ENCODE measurements around the gene AHNAK.
"Not testable (repeated sequence)": the region's sequence is repeated elsewhere in the genome, so short reads cannot be mapped to it uniquely, and the experiment has no call there.

The AHNAK gene

GRCh38 chr11:62458212-62459002, 88.2 kb downstream of the AHNAK start:
- DNase-seq: no peak

GRCh38 chr11:62457478-62457877, 89.1 kb downstream of the AHNAK start:
- DNase-seq: no peak

DNA sequence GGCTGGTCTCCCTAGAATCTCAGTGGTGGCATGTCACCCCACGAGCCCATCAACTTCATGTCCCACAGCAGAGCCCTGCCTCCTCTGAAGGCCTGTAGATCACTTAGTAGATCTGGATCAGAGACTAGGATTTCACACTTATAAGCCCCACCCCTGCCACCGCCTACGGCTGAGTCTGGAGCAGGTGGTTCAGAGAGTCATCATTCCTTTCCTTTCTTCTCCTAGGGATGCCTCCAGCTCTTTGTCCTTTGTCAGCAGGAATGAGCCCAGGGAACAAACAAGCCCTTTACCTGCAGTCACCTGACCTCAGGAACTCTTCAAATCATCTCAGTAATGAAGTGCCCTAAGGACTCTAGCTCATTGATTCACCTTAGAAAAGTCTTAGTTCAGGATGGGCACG, 90.0 kb downstream of the AHNAK start:
- no peak for DNase-seq

GRCh38 chr11:62452839-62453468, 93.7 kb downstream of the AHNAK start:
- DNase-seq: no peak

- no peak for DNase-seq
These were observed 94.3 kb downstream of the AHNAK start for GRCh38 chr11:62452261-62452660.

DNA sequence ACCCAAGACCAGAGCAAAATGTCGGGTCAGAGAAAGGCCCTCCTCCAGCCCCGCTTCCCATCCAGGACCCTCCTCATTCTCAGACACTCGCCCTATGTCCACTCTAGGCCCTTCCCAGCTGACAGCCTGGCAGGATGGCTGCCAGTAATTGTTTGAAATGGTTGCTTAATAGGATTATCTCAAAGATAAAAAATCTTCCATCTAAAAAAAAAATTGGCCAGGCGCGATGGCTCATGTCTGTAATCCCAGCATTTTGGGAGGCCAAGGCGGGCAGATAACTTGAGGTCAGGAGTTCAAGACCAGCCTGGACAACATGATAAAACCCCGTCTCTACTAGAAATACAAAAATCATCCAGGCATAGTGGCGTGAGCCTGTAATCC, 95.4 kb downstream of the AHNAK start:
- DNase-seq: no peak

- no peak for DNase-seq
These were observed 95.9 kb downstream of the AHNAK start for GRCh38 chr11:62450543-62451240.

- not testable (repeated sequence) for DNase-seq
These were observed 96.7 kb downstream of the AHNAK start for GRCh38 chr11:62449912-62450311.

DNA sequence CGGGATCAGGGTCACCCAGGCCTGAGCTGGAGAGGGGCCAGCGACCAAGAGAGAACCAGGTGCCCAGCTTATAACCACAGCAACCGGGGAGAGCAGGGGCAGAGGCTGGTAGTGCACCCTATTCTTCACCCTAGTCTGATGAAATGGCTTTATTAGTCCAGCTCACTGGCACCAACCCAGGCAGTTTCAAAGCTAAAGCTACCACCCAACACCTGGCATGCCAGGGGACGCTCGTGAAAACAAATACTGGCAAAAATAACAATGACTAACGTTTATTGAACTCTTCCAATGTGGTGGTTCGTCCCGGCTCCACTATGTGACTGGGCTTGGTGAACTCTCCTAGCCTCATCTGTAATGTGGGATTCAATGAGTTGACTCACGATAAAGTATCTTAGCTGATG, 97.2 kb downstream of the AHNAK start:
- no peak for DNase-seq

DNA sequence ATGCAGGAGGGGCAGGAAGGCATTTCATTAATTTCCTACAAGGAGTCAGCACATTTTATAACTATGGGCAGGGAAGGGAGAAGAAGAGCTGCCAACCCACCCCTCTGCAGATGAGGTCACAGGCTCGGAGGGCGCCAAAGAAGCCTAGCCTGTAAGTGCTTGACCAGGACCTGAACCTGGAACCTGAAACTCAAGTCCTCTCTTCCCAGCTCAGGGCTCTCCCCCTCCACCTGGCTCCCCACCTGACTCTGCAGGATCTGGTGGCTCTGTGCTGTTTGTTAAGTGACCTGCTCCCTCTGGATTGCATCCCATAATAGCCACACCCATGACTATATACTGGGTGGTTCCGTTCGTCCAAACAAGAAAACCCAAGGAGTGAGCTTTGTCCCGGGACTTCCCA, 100.5 kb downstream of the AHNAK start:
- DNase-seq: no peak

DNA sequence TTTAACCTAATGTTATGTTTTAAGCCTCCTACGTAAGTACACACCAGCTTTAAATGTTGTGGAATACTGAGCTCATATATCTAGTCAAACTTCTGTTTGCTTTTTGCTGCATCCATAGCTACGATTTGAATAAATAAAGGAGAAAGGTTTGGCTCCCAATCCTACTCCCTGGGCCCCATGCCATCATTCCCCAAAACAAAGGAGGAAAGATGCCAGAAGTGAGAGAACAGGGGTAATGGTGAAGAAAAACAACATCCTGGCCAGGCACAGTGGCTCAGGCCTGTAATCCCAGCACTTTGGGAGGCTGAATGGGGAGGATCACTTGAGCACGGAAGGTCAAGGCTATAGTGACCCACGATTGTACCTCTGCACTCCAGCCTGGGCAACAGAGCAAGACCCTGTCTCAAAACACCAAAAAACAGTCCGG, 101.3 kb downstream of the AHNAK start:
- no peak for DNase-seq

GRCh38 chr11:62444835-62445234, 101.8 kb downstream of the AHNAK start:
- DNase-seq: no peak

- DNase-seq: peak in 2 of 5 experiments; percentile 8 to 37
These were observed 102.3 kb downstream of the AHNAK start for GRCh38 chr11:62444236-62444833.

DNA sequence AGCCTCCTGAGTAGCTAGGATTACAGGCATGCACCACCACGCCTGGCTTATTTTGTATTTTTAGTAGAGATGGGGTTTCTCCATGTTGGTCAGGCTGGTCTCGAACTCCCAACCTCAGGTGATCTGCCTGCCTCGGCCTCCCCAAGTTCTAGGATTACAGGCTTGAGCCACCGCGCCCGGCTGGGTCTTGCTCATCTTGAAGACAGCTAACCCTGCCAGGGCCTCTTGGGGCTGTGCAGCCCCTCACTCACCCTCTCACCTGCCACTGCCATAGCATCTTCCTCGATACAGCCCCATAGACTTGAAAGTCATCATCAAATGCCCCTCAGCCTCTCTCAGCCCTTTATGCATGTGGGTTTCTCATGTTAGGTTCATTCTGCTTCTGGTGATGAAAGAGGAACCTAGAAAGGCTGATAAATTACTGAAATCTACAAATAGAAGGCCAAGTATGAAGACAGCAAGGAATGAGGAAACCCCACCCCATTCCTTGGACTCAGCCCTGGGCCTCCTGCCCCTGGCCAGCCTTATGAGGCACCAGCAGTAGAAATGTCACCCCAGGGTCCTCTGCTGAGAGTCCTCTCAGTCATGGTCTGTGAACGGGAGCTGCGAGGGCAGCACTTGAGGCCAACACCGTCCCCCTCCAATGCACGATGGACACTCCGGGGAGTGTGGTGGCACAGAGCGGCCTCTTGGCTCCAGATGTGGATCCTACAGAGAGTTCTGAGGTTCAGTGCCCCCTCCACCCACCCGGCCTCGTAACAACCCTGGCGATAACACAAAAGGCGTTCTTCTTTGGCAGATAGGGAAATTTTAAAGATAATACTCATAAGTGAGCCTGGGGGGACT, 103.0 kb downstream of the AHNAK start:
- no peak for DNase-seq

DNA sequence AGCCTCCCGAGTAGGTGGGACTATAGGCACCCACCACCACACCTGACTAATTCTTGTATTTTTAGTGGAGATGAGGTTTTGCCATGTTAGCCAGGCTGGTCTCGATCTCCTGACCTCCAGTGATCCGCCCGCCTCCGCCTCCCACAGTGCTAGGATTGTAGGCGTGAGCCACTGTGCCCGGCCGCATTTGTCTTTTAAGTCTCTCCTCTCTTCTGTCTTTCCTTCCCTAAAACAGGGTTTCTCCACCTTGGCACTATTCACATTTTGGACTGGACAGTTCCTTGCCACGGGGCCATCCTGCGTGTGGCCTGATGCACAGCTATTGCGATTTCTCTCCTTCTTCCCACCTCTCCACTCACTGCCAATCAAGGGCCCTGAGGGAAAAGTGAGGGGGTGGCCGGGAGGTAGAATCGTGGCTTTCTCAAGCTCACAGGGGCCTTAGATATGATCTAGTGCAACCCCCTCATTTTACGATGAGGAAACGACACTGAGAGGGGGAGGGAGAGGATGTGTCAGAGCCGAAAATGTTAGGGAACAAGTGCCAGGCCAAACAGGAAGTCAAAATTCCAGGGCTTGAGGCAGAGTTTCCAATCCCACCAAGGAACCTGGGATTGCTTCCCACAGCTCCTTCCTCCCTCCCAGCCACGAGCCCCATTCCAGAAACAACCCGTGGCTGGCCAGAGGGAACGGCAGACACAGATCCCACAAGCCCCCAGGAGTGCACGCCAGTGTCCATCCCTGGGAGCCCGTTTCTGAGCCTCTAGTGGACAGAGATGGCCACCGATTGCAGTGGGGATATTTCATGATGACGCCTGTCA, 106.6 kb downstream of the AHNAK start:
- no peak for DNase-seq

DNA sequence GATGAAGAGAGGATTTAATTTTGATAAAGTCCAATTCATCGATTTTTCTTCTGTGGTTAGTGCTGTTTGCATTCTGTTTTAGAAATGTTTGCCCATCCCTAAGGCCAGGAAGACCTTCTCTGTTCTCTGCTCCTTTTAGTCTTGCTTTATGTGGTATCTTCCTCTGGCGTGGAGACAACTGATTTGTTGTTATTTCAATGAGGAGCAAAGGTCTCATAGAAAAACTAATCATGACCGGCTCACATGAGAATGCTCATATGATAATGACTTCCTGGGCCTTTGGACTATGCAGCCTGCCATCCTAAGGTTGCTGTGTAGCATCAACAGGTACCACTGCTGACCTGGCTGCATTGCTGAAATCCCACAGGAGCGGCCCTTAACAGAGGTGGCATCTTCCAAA, 108.0 kb downstream of the AHNAK start:
- DNase-seq: no peak

GRCh38 chr11:62437616-62438015, 109.0 kb downstream of the AHNAK start:
- DNase-seq: no peak

DNA sequence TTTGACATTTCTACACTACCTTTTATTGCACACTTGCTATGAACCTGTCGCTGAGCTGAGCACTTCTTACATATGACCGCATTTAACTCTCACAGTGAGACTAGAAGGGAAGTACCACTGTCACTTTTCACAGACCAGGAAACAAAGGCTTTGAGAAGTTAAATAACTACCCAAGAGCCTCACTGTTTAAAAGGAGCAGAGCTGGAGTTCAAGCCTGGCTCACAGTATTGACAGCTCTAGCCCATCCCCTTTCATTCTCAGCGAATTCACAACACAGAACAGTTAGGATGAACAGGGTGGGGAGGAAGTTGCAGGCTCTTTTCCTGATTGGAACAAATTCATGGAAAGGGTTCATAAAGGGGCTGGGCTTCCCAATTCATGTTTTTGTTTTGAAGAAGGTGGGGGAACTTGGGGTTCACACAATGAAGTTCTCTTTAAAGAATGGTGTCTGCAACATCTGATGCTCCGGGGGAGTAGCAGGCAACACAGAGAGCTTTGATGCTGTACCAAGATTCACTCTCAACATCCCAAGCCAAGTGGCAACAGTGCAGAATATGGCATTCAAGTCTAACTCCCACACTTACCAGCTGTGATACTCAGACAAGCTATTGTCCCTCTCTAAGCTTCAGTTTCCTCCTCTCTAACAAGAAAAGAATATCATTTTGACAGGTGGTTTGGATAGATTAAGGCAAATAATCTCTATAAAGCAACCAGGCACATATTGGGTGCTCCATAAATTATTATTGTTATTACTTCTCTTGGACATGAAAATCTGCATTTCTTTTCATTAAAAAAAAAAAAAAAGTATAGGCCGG, 110.6 kb downstream of the AHNAK start:
- DNase-seq: peak in 1 of 5 experiments; percentile 56

DNA sequence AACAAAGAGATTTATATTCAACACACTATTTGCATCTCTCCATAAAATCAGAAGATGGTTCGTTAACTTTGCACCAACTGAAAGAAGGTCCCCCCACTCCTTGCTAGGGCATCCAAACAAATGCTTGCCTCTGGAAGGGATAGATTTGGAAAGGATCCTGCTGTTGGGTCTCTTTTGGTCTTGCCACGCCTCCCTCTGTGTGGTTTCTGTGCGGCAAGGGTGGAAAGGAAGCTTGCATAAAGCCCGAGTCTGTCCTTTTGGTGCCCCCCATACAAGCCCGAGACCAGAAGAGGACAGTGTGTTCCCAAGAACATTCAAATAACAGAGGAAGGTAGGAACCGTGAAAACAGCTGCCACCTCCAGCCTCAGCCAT, 112.7 kb downstream of the AHNAK start:
- DNase-seq: no peak

DNA sequence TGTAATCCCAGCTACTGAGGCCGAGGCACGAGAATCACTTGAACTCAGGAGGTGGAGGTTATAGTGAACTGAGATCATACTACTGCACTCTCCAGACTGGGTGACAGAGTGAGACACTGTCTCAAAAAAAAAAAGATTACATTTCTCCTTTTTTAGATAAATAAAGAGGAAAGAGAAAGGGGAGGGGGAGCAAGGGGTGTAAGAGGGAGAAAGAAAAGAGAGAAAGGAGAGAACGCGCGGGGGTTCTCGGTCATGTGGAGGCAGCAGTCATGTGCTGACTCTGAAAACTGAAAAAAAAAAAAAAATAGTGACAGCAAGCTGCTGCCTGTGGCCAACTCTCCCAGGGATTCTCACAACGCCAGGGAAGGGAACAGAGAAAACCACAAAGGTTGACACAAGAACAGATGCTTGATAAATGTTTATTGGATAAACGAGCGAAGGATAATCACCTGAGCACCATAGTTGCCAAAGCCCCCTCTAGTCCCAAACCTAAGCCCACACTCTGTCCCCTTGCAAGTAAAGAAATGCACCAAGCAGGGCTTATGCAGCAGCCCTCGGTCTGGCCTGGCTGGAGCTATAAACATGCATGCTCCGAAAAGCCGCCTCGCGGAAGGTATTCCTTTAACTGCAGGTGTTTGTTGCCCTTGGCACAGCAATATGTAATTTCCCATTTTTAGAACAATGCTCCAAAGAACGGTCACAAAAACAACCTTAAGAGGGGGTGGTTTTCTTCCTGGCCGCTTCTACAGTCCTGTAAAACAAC, 113.3 kb downstream of the AHNAK start:
- DNase-seq: no peak
